HTR-8/SVneo (cell line): ENCODE data around the gene JUP.

Experiments used
- DNase-seq: peaks from one replicate; pipeline ENCODE4 v3.0.0; 2011; ENCODE audit warnings: low spot score, mixed read lengths; ENCODE audit not compliant: insufficient read length
- FAIRE-seq: peaks from 2 replicates; lab custom pipeline; 2011; peaks lifted over from hg19 to GRCh38; lab: Jason Lieb, UNC

Gene JUP

DNA sequence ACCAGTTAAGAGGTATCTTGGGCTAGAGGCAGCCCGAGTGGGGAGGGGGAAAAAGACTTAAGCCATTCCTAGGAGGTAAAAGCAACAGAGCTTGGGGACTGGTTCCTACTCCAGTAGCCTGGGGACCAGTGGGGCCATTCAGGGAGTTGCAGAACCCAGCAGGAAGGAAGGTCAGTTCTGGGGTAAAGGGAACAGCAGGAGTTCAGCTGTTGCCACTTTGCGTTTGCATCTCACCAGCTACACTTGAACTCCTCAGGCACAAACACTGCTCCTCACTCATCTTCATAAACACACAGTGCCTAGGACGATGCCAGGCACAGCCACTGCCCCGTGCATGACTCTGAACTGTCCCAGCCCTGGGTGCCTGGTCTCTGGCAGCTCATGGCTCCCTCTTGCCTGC is 56.0 kb downstream of the JUP start:
- FAIRE-seq = no peak
- no peak for DNase-seq

DNA sequence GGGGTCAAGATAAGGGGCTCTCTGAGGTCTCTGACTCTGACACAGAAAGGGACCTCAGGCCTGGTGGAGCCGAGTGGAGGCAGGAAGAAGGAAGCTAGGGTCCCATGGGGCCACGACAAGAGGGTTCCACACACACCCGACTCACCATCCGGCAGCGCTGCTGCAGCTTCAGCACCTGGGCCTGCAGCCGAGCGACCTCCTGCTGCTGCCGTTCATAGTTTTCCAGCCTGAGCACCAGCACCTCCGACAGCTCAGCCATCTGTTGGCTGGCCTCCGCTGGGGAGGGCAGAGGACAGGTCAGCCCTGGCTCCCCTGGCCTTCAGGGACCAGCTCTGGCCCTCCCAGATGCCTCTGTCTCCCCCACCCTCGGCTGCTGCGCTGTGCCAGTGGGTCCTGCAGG is 58.5 kb downstream of the JUP start:
- peak; percentile 71 for FAIRE-seq
- DNase-seq = no peak

- FAIRE-seq (no peak), DNase-seq (no peak)
These were observed 61.4 kb downstream of the JUP start for GRCh38 chr17:41725134-41725533.

DNA sequence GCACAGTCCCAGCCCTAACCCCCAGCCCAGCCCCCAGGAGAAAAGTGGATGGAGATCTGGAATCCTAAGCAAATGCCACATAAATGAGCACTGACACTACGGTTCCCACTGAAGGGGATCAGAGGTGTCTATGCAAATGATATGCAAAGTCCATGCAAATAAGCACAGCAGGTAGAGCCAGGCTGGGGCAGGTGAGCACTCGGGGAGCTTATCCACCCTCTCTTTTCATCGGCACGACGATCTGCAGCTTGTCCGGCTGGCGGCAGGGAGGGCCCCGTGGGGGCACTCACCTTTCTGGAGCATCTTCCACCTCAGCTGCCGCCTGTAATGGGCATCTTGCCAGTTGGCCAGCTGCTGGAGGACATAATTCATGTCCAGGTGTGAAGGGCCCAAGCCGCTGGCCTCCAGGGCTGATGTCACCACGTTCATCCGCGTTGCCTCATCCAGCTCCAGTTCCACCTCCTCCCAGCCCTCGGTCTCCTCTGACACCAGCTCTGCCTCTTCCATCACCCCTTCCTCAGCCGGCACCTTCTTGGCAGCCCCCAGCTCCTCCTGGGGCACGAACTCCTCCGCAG is 61.9 kb downstream of the JUP start:
- DNase-seq (no peak), FAIRE-seq (no peak)

- DNase-seq = no peak
- FAIRE-seq = no peak
These were observed 62.6 kb downstream of the JUP start for GRCh38 chr17:41723801-41724475.

DNA sequence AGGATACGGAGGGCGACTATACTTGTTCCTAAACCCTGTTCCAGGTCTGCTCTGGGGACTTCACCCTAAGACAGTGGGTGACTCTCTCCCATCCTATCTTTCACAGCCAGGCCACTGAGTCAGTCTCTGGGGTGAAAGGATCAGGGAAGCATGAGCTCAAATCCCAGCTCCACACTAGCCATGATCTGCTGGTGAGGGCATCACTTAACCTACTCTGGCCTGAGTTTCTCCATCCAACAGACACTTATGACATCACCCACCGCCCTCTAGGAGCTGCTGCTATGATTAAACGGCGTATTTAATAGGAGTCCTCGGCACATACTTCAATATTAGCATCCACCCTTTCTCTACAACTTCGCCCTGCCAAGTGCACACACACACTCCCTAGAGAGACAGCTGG is 64.3 kb downstream of the JUP start:
- DNase-seq (no peak), FAIRE-seq (peak; percentile 28)

DNA sequence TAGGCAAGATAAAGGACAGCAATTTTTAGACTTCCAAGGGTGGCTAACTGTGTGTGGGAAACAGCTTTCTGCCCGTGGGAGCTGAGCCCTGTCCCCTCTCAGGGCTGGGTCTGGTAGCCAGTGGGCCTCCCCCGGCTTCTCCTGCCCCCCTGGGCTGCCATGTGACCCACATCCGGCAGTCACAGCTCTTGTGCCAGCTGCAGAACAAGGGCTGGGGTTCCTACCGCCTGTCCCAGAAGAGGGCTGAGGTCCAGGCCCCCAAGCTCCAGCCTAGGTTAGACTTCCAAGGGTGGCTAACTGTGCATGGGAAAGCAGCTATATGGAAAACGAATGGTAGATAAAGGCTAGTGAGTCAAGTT is 68.2 kb downstream of the JUP start:
- no peak for DNase-seq
- no peak for FAIRE-seq

DNA sequence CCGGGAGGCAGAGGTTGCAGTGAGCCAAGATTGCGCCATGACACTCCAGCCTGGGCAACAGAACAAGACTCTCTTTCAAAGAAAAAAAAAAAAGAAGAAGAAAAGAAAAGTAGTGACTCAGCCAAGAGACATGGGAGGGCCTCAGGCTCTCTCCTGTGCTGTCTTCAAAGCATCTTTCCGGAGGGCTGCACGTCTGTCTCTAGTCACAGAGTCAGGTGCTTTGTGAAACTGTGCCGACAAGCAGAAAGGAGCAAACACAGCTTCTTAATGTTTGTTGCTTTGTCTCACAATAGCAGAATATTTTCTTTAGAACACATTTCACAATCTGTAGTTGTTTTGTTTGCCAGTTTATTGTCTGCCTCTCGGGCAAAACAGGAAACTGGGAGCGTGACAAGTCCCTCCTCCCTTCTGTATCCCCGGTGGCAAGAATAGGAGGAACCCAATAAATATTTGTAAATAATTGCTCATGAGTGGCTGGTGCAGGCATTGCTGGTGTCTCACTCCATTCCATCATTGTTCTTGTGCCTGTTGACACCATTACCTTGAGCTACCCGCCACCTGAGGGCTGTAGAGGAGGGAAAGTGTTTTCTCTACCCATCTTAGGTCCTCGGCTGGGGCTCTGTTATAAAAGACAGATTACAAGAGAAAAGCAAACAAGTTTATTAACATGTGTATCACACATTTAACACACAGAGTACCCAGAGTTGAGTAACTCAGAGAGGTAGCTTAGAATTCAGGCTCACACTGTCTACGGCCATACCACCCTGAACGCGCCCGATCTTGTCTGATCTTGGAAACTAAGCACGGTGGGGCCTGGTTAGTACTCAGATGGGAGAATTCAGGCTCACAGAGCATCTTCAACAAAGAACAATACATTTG is 68.9 kb downstream of the JUP start:
- FAIRE-seq = peak; percentile 57
- peak; percentile 46 for DNase-seq

- no peak for FAIRE-seq
These were observed 74.7 kb downstream of the JUP start, which contains the start of gene GAST for GRCh38 chr17:41711669-41712400. Gene GAST (plus strand): TSS chr17:41712331. CDS start chr17:41715437, 3,106 bp downstream.

DNA sequence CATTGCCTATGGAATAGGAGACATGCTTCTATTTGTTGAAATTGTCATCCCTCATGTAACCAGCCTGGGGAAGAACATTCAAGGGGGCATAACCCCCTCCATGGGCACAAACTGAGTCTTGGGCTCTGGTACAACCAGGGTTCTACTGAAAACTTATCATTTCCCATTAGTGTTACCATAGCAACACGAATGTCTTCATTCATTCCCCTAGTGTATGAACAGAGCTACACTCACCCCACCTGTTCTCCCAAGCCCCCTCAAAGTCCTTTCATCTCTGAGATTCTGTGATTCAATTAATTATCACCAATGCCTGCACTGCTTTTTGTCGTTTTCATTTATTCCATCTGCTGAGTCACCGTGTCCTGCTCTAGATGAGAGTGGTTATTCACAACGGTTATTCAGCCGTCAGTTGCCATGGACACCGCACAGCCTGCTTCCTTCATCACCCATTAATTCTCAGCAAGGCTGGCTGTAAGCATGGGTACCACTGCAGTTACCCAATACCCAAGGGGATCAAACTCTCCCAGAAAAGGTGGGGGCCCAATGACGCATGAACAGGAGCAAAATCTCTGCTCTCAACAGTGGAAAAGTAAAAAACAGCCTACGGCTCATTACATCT is 75.9 kb downstream of the JUP start:
- no peak for DNase-seq
- peak; percentile 52 for FAIRE-seq

More at GRCh38 chr17:41711669-41712400, 74.7 kb downstream of the JUP start, which contains the start of gene GAST:
- no peak for DNase-seq

- DNase-seq (no peak), FAIRE-seq (no peak)
These were observed 78.5 kb downstream of the JUP start for GRCh38 chr17:41707803-41708669.

DNA sequence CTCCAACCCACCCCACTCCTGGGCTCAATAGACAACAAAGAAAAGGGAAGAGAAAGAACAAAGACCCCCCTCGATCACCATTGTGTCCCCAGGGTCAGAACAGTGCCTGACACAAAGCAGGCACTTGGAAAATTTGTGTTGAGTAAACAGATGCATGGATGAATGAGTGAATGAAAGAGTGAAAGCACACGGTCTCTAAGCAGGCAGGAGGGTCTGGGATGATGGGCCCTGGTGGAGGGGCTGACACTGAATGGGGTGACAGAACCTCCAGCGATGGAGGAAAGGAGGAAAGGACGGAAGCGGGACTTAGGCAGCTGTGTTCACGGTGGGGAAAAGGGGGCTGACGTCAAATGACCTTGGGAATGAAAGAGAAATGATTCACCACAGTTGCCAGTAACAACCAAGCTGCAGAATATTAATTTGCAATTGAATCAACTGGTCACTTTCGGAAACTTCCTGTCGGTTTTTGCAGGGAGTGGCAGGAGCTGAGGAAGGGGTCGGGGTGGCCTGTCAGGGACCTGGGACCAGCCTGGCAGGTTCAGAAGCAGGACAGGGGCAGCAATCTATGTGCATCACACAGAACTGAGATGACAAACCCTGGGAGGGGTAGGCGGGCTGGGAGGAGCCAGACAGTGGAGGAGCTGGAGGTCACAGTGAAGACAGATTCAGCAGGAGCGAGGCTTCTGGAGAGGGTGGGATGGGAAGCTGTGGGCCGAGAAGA is 81.1 kb downstream of the JUP start:
- FAIRE-seq = peak; percentile 83
- DNase-seq = peak; percentile 38
